A549 (cell line): ENCODE measurements around the gene MTTP. TPM values are rescaled to one million over a fixed set of nuclear protein-coding genes. Genes with fewer than 3 reads are reported as not detected.

Experiments used
- ATAC-seq, 2 experiments: fragments of 200-7000 bp in 1 of 2; fragments of >200 bp in 1 of 2; cut with Nextera tagmentation in 1 of 2; cut with Tn5 transposase in 1 of 2; 3 replicates each; pipeline versions ENCODE4 v1.8.0 to v1.9.1; 2018 to 2020; ENCODE audit warnings: mild to moderate bottlenecking in 1 of 2, moderate library complexity in 1 of 2
- CTCF ChIA-PET: fragments of 300-600 bp; sonication (Branson Sonifier 250); formaldehyde crosslinking; extraction: SDS; loops from one replicate; lab custom pipeline; 2021; ENCODE audit warnings: antibody characterized with exemption, inconsistent platforms; lab: Yijun Ruan, JAX
- POLR2A ChIA-PET: fragments of 350-600 bp; formaldehyde crosslinking; extraction: SDS; loops from one replicate; lab custom pipeline; 2021; ENCODE audit warnings: antibody characterized with exemption, inconsistent platforms; lab: Yijun Ruan, JAX
- DNase-seq, 2 experiments: peaks; one replicate each; pipeline versions ENCODE4 v3.0.0 to v3.0.0-alpha.2; 2011 to 2016; ENCODE audit warnings: low read depth in 1 of 2, low spot score in 1 of 2
- FAIRE-seq: peaks from 2 replicates; lab custom pipeline; 2011; peaks lifted over from hg19 to GRCh38; lab: Jason Lieb, UNC
- H3K27ac ChIP-seq, 2 experiments: fragments of >200 bp; sonication (Bioruptor Twin); formaldehyde crosslinking; 3 replicates each; pipeline ENCODE4 v1.5.1; 2016 to 2017
- H3K4me1 ChIP-seq: fragments of >200 bp; sonication (Bioruptor Twin); formaldehyde crosslinking; 3 replicates; pipeline ENCODE4 v1.6.1; 2016
- H3K4me2 ChIP-seq: fragments of >200 bp; sonication (Bioruptor Twin); formaldehyde crosslinking; 3 replicates; pipeline ENCODE4 v1.6.1; 2016
- H3K4me3 ChIP-seq: fragments of >200 bp; sonication (Bioruptor Twin); formaldehyde crosslinking; 3 replicates; pipeline ENCODE4 v1.5.1; 2016
- H3K9me3 ChIP-seq: fragments of >200 bp; sonication (Bioruptor Twin); formaldehyde crosslinking; 3 replicates; pipeline ENCODE4 v1.6.1; 2016
- CBX2 ChIP-seq: fragments of 200-600 bp; sonication (generic); IDR thresholded peaks from 2 replicates; pipeline ENCODE4 v1.6.1; 2016; ENCODE audit warnings: low read depth, mild to moderate bottlenecking, borderline replicate concordance
- CBX8 ChIP-seq: fragments of 200-600 bp; sonication (generic); IDR thresholded peaks from 2 replicates; pipeline ENCODE4 v1.6.1; 2016
- EHF ChIP-seq: fragments of 250-450 bp; sonication (Bioruptor Pico); IDR thresholded peaks from 2 replicates; pipeline ENCODE4 v1.5.0; 2020; ENCODE audit warnings: mild to moderate bottlenecking
- EHMT2 ChIP-seq: fragments of 200-600 bp; sonication (generic); IDR thresholded peaks from 2 replicates; pipeline ENCODE4 v1.6.1; 2016; ENCODE audit warnings: antibody characterized with exemption, low read depth, mild to moderate bottlenecking, moderate library complexity
- EP300 ChIP-seq, 2 experiments: fragments of >200 bp; sonication (Bioruptor Twin); formaldehyde crosslinking; IDR thresholded peaks; 2 replicates in 1 of 2; 3 replicates in 1 of 2; pipeline ENCODE4 v1.6.1; 2016 to 2017
- ESRRA ChIP-seq: fragments of 150-350 bp; IDR thresholded peaks from 2 replicates; pipeline ENCODE4 v1.6.1; 2014; ENCODE audit warnings: mild to moderate bottlenecking, low read length, borderline replicate concordance
- FOSL2 ChIP-seq, 2 experiments: fragments of 450-650 bp in 1 of 2; fragments of >200 bp in 1 of 2; sonication (Bioruptor Twin) in 1 of 2; formaldehyde crosslinking; IDR thresholded peaks; 2 replicates each; pipeline versions ENCODE4 v1.5.0 to v1.6.1; 2016 to 2020; ENCODE audit warnings: mild to moderate bottlenecking in 1 of 2, moderate library complexity in 1 of 2
- FOXS1 ChIP-seq: fragments of 250-450 bp; sonication (Bioruptor Pico); IDR thresholded peaks from 2 replicates; pipeline ENCODE4 v1.5.0; 2020; ENCODE audit warnings: mild to moderate bottlenecking, moderate library complexity
- HOXA7 ChIP-seq: fragments of 250-450 bp; sonication (Bioruptor Pico); IDR thresholded peaks from 2 replicates; pipeline ENCODE4 v1.5.0; 2020; ENCODE audit warnings: mild to moderate bottlenecking, moderate library complexity
- HOXB13 ChIP-seq: fragments of 250-450 bp; sonication (Bioruptor Pico); IDR thresholded peaks from 2 replicates; pipeline ENCODE4 v1.5.0; 2020; ENCODE audit warnings: low read depth, mild to moderate bottlenecking, moderate library complexity
- HOXB5 ChIP-seq: fragments of 250-450 bp; sonication (Bioruptor Pico); IDR thresholded peaks from 2 replicates; pipeline ENCODE4 v1.5.0; 2020; ENCODE audit warnings: mild to moderate bottlenecking, moderate library complexity
- JUNB ChIP-seq: fragments of >200 bp; sonication (Bioruptor Twin); formaldehyde crosslinking; IDR thresholded peaks from 2 replicates; pipeline ENCODE4 v1.6.1; 2016
- KDM5A ChIP-seq: fragments of 200-600 bp; sonication (generic); IDR thresholded peaks from 2 replicates; pipeline ENCODE4 v1.6.1; 2016; ENCODE audit warnings: antibody characterized with exemption, mild to moderate bottlenecking
- MAFK ChIP-seq: fragments of 450-650 bp; IDR thresholded peaks from 2 replicates; pipeline ENCODE4 v1.6.1; 2014; ENCODE audit not compliant: partially characterized antibody
- MAZ ChIP-seq: fragments of 150-350 bp; IDR thresholded peaks from 2 replicates; pipeline ENCODE4 v1.6.1; 2014; ENCODE audit warnings: antibody characterized with exemption, low read depth, low read length, borderline replicate concordance
- NPAS2 ChIP-seq: fragments of 250-450 bp; sonication (Bioruptor Pico); IDR thresholded peaks from 2 replicates; pipeline ENCODE4 v1.8.0; 2022; ENCODE audit warnings: mild to moderate bottlenecking, moderate library complexity, borderline replicate concordance
- POLR2A ChIP-seq: IDR thresholded peaks from 2 replicates; pipeline ENCODE4 v1.6.1; 2012; ENCODE audit warnings: mild to moderate bottlenecking, low read length
- POLR2AphosphoS2 ChIP-seq: conservative IDR thresholded peaks from 2 replicates; pipeline ENCODE4 v1.6.1; 2012; ENCODE audit warnings: low read length, improper control_type of control experiment, inconsistent platforms
- RARB ChIP-seq: fragments of 250-450 bp; sonication (Bioruptor Pico); IDR thresholded peaks from 2 replicates; pipeline ENCODE4 v1.8.0; 2021; ENCODE audit warnings: mild to moderate bottlenecking, moderate library complexity
- RCOR1 ChIP-seq: fragments of 150-350 bp; IDR thresholded peaks from 2 replicates; pipeline ENCODE4 v1.6.1; 2014; ENCODE audit warnings: antibody characterized with exemption, low read length, low read depth
- REST ChIP-seq: fragments of 200-600 bp; sonication (generic); IDR thresholded peaks from 2 replicates; pipeline ENCODE4 v1.6.1; 2016; ENCODE audit warnings: antibody characterized with exemption, mild to moderate bottlenecking, moderate library complexity
- SMC3 ChIP-seq: fragments of >200 bp; sonication (Bioruptor Twin); formaldehyde crosslinking; IDR thresholded peaks from 3 replicates; pipeline ENCODE4 v1.6.1; 2018; ENCODE audit warnings: inconsistent platforms
- SREBF2 ChIP-seq: fragments of 450-650 bp; IDR thresholded peaks from 2 replicates; pipeline ENCODE4 v1.6.1; 2014; ENCODE audit warnings: mild to moderate bottlenecking, moderate library complexity
- WGBS: methylation state at CpG from one replicate; pipeline ENCODE4 v1.1.6; 2017; ENCODE audit errors: missing lambda C conversion rate; 5-methylcytosine and 5-hydroxymethylcytosine counted together
- polyA plus RNA-seq, 4 experiments: library from polyadenylated mRNA; depleted of rRNA in 3 of 4; stranded (reverse); fragments of >200 nt; fragmentation: RNase III in 1 of 4; extraction: RNeasy Plus Mini Kit Qiagen cat#74134 plus additional on column Dnase treatment in 1 of 4; gene quantifications; 2 replicates in 3 of 4; 3 replicates in 1 of 4; pipeline ENCODE4 v1.2.3, GENCODE V29; 2011 to 2017
- TF ChIP-seq, protein P1 (sequence below): fragments of 450-650 bp; IDR thresholded peaks from 2 replicates; pipeline ENCODE4 v1.6.1; 2014; ENCODE audit warnings: antibody characterized with exemption
- TF ChIP-seq, protein P2 (sequence below): IDR thresholded peaks from 2 replicates; pipeline ENCODE4 v1.6.1; 2012

The MTTP gene
- polyA plus RNA-seq, 2 of the 4 experiments (the other 2 are of a cell fraction), result 0.03 TPM; not detected in 1

DNA sequence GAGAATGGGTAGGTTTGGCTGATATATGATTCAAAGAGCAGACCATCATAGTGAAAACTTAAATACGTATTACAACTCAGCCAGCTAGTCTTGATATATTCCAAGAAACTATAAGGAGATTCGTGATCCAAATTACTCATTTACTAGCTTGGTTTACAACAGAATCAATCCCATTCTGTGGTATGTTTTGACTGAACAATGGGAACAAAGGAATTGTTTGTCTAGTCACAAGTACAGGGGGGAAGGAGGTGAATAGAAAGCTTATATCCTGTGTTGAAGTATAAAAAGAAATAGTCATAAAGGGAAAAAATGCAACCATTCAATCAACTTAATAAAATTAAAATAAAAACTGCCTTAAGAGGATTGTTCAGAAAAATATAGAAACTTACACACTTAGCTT is 66.1 kb downstream of the MTTP start:
- no peak overlapping the region for H3K27ac ChIP-seq
- H3K9me3 ChIP-seq, result no peaks in the 10 kb centered on the region
- ATAC-seq (no peak), DNase-seq (no peak), FAIRE-seq (no peak)
- POLR2A ChIA-PET, result no interaction called here
- no peak overlapping the region for H3K4me2 ChIP-seq
- WGBS, result 45% methylated on average over 2 of the region's 2 CpGs
- TF ChIP-seq POLR2A (no peak), JUNB (no peak), EHF (CRISPR knock-in tag) (no peak), REST (no peak), RARB (CRISPR knock-in tag) (no peak), SREBF2 (no peak), HOXB5 (no peak), FOSL2 (IDR thresholded peaks at IDR 0.05) (no peak), FOSL2 (CRISPR knock-in tag; IDR thresholded peaks at IDR 0.05) (no peak), CBX2 (no peak), MAFK (no peak), KDM5A (no peak), MAZ (no peak), ESRRA (no peak), POLR2AphosphoS2 (no peak), NPAS2 (CRISPR knock-in tag) (no peak), SMC3 (no peak), FOXS1 (CRISPR knock-in tag) (no peak), EHMT2 (no peak)
- TF ChIP-seq, protein P1, sequence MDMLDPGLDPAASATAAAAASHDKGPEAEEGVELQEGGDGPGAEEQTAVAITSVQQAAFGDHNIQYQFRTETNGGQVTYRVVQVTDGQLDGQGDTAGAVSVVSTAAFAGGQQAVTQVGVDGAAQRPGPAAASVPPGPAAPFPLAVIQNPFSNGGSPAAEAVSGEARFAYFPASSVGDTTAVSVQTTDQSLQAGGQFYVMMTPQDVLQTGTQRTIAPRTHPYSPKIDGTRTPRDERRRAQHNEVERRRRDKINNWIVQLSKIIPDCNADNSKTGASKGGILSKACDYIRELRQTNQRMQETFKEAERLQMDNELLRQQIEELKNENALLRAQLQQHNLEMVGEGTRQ, result no peak
- TF ChIP-seq, protein P2, sequence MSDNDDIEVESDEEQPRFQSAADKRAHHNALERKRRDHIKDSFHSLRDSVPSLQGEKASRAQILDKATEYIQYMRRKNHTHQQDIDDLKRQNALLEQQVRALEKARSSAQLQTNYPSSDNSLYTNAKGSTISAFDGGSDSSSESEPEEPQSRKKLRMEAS, result no peak
- H3K4me3 ChIP-seq, result no peak overlapping the region
- CTCF ChIA-PET, result no interaction called here
- no peaks in the 10 kb centered on the region for H3K4me1 ChIP-seq

- 74% methylated on average over 7 of the region's 7 CpGs for WGBS
- TF ChIP-seq EP300 (IDR thresholded peaks at IDR 0.05), result no peak
- no peak for TF ChIP-seq HOXA7 (CRISPR knock-in tag)
- TF ChIP-seq CBX8, result no peak
- TF ChIP-seq RCOR1, result no peak
- no peak for TF ChIP-seq HOXB13 (CRISPR knock-in tag)
- Histone ChIP-seq H3K4me1 (no peaks in the 10 kb centered on the region), H3K4me3 (no peak overlapping the region), H3K9me3 (no peaks in the 10 kb centered on the region), H3K27ac (no peak overlapping the region), H3K4me2 (no peak overlapping the region)
- DNase-seq, result no peak
- no peak for FAIRE-seq
- no peak for ATAC-seq
- POLR2A ChIA-PET, result no interaction called here
- CTCF ChIA-PET, result no interaction called here
These were observed 68.3 kb downstream of the MTTP start for GRCh38 chr4:99642725-99643489.
